ENCODE results near the gene CCDC141.
A peak's percentile ranks its signal among the peaks of the same experiment; 100 is the strongest.
"Not testable (repeated sequence)": the region's sequence is repeated elsewhere in the genome, so short reads cannot be mapped to it uniquely, and the experiment has no call there.

The CCDC141 gene

GRCh38 chr2:179051250-179051649 is 1.3 kb upstream of the CCDC141 start:
- no peak for TF ChIP-seq POLR2A (IDR thresholded peaks at IDR 0.05; ENCODE audit: low read depth, low read length)
- no peak for DNase-seq (ENCODE audit: insufficient read length, low spot score)
- no peak for FAIRE-seq

GRCh38 chr2:179050755-179051154 is 818 bp upstream of the CCDC141 start:
- no peak for DNase-seq (ENCODE audit: insufficient read length, low spot score)
- no peak for FAIRE-seq
- no peak for TF ChIP-seq POLR2A (IDR thresholded peaks at IDR 0.05; ENCODE audit: low read depth, low read length)

- FAIRE-seq (no peak), DNase-seq (ENCODE audit: insufficient read length, low spot score) (no peak)
- TF ChIP-seq POLR2A (IDR thresholded peaks at IDR 0.05; ENCODE audit: low read depth, low read length) = no peak
Observed at GRCh38 chr2:179049203-179049545, 763 bp downstream of the CCDC141 start.

GRCh38 chr2:179048099-179048498 is 1.8 kb downstream of the CCDC141 start:
- no peak for TF ChIP-seq POLR2A (IDR thresholded peaks at IDR 0.05; ENCODE audit: low read depth, low read length)
- DNase-seq (ENCODE audit: insufficient read length, low spot score) = no peak
- FAIRE-seq = no peak

GRCh38 chr2:179045602-179046001 is 4.3 kb downstream of the CCDC141 start:
- DNase-seq (ENCODE audit: insufficient read length, low spot score); FAIRE-seq: not testable (repeated sequence)

- DNase-seq (ENCODE audit: insufficient read length, low spot score) (no peak), FAIRE-seq (no peak)
- TF ChIP-seq POLR2A (IDR thresholded peaks at IDR 0.05; ENCODE audit: low read depth, low read length) = no peak
Observed at GRCh38 chr2:179044500-179044899, 5.4 kb downstream of the CCDC141 start.

DNA sequence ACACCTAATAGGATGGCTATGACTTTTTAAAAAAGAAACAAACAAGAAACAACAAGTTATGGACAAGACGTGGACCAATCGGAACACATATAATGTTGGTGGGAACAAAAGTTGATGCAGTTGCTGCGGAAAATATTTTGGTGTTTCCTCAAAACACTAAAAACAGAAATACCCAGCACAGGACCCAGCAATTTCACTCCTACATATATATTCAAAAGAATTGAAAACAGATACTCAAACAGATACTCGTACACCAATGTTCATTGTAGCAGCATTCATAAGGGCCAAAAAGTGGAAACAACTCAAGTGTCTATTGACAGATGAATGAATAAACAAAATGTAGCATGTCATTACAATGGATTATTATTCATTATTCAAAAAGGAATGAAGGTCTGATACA is 12.1 kb downstream of the CCDC141 start:
- DNase-seq (ENCODE audit: insufficient read length, low spot score) = no peak
- FAIRE-seq = no peak
- no peak for TF ChIP-seq POLR2A (IDR thresholded peaks at IDR 0.05; ENCODE audit: low read depth, low read length)

DNA sequence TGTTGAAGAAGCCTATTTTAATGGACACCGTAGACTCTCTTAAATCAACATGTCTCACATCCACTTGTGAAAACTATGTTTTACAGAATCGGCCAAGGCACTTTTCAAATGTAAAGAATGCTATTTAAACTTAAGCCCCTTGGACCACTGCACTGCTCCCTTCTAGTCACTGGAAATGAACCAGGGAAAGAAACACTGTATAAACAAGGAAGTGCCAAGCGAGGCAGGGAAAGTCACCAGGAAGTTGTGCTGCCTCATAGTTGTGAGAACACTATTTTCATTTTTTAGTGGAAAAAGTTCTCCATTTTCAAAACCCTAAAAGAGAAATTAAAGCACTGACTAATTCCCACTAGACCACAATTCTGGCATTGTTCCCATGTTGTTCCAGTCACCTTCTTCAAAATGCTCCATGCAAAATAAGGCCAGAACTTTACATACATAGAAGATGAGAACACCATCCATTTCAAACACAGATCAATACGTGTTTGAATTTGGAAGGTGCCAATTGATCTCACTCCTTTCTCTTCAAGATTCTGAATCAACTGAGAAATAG is 13.5 kb downstream of the CCDC141 start:
- DNase-seq (ENCODE audit: insufficient read length, low spot score) (no peak), FAIRE-seq (no peak)
- TF ChIP-seq POLR2A (IDR thresholded peaks at IDR 0.05; ENCODE audit: low read depth, low read length) = no peak

DNA sequence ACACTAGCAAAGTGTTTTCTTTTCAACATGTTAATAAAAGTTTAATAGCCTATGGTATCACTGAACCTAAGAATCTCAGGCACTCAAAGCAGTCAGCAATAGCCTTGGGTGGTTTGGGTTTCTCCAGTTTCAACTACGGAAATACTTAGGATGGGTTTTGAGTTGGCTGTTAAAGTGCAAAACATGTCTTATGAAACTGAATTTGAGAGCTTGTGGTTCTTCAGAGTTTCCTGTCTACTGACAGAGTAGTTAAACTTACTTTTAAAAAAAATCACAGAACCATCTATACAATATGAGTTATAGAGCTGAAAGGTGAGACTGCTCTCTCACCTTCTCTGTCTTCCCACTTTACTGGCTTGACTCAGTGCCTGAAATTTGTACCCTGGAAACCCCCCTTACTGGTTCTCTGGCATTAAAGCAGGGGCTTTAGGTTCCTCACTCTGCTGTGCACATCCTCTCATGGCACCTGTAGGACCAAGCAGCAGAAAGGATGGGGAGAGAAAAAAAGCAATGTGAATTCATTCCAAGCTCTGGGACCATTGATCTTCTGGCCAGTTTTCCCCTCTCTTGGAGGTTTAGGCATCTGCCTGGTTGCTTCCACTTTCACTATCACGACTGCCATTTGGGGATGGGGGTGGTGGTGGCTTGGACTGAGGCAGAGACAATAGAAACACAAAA is 18.1 kb downstream of the CCDC141 start:
- TF ChIP-seq POLR2A (IDR thresholded peaks at IDR 0.05; ENCODE audit: low read depth, low read length) = no peak
- DNase-seq (ENCODE audit: insufficient read length, low spot score) = no peak
- FAIRE-seq = no peak

DNA sequence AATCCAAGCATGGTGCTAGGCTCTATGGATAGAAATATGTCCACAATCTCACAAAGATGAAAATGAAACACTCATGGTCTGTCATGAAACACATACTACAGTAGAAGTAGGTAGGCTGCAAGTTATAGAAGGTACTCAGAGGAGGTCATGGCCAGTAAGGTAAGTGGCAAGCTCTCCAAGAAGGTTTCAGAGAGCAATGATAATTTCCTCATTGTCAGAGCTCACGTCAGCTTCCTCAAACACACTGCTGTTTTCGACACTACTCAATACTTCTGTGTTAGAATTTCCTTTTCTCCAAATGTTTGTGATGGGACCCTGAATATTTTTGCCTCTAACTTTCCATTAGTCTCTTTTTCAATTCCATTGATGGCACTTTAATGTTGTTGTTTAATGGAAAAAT is 25.5 kb downstream of the CCDC141 start:
- FAIRE-seq (no peak), DNase-seq (ENCODE audit: insufficient read length, low spot score) (no peak)
- TF ChIP-seq POLR2A (IDR thresholded peaks at IDR 0.05; ENCODE audit: low read depth, low read length) = no peak

DNA sequence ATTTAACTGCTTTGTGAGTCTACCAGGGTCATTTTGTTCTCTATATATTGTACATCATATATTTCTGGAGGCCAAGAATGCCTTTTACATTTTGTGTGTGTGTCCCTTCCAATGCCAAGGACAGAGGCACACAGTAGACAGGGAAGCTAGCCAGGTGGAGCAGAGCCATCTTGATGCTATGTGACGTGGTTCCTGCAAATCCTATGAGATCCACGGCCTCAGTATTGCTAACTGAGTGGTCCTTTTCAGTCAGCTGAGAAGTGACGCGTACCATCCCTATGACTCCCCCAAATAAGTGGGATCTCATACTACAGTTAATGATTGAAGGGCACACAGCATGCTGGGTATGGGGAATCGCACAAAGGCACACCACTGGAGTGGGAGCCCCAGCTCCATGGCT is 27.3 kb downstream of the CCDC141 start:
- DNase-seq (ENCODE audit: insufficient read length, low spot score) (no peak), FAIRE-seq (no peak)
- TF ChIP-seq POLR2A (IDR thresholded peaks at IDR 0.05; ENCODE audit: low read depth, low read length) = no peak

- DNase-seq (ENCODE audit: insufficient read length, low spot score) (no peak), FAIRE-seq (no peak)
- no peak for TF ChIP-seq POLR2A (IDR thresholded peaks at IDR 0.05; ENCODE audit: low read depth, low read length)
Observed at GRCh38 chr2:179021258-179021657, 28.7 kb downstream of the CCDC141 start.

DNA sequence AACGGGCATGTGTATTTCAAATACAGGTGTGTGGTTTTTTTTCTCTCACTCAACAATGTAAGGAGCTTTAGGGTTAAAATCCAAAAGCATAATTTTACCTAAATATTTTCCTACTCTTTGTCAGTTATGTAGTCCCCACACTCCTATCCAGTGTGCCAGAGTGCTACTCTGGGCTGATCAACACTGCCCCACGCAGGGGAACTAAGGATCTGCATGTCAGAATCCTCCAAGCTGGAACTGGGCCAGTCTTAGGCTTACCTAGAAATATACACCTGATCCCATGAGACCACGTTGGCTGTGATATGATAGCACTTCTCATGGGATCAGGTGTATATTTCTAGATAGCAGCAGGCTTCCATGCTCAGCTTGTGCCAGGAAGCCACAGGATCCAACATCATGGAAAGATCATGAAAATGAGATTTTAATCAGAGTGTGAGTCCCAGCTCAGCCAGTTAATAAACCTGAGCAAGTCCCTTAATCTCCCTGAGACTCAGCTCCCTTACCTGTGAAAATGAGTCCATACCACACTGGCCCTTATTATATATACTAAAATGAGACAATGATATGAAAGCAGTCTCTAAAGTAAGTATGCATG is 29.7 kb downstream of the CCDC141 start:
- no peak for TF ChIP-seq POLR2A (IDR thresholded peaks at IDR 0.05; ENCODE audit: low read depth, low read length)
- FAIRE-seq = peak; percentile 76
- peak; percentile 6 for DNase-seq (ENCODE audit: insufficient read length, low spot score)

- no peak for TF ChIP-seq POLR2A (IDR thresholded peaks at IDR 0.05; ENCODE audit: low read depth, low read length)
- no peak for FAIRE-seq
- DNase-seq (ENCODE audit: insufficient read length, low spot score) = no peak
Observed at GRCh38 chr2:179019260-179019659, 30.7 kb downstream of the CCDC141 start.

- no peak for TF ChIP-seq POLR2A (IDR thresholded peaks at IDR 0.05; ENCODE audit: low read depth, low read length)
- DNase-seq (ENCODE audit: insufficient read length, low spot score) (no peak), FAIRE-seq (no peak)
Observed at GRCh38 chr2:179017773-179018357, 32.1 kb downstream of the CCDC141 start.

- DNase-seq (ENCODE audit: insufficient read length, low spot score); FAIRE-seq: not testable (repeated sequence)
Observed at GRCh38 chr2:179014189-179014588, 35.7 kb downstream of the CCDC141 start.

Measured in H54 (cell line).